Kidney tubule cell (primary cell): ENCODE measurements around the gene TENM4.

Experiments
- DNase-seq: peaks from one replicate; pipeline ENCODE4 v3.0.0-alpha.2; 2018; ENCODE audit warnings: low spot score

TENM4 gene

DNA sequence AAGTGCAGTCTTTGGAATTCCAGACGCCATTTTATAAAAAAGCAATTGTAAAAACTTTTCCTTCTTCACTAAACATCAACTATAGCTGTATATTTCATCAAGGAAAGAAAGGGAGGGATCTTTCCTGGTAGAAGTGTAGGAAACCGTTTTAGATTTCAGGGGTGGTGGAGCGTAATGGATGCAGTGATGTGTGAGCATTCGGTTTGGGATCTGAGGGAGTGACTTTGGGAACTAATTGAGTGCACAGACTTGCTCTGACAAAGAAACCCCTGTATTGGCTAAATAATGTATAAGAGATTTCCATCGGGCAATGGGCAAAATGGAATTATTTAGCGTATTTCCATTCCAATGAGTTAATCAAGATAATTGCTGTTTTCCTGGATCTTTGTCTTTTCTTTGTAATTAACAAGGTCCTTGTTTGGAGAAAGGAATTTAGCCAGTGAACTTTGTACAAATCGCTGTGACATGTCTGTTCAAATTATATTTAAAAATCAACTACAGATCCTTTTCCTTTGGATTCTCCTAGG, 741.2 kb downstream of the TENM4 start:
- DNase-seq: no peak

DNA sequence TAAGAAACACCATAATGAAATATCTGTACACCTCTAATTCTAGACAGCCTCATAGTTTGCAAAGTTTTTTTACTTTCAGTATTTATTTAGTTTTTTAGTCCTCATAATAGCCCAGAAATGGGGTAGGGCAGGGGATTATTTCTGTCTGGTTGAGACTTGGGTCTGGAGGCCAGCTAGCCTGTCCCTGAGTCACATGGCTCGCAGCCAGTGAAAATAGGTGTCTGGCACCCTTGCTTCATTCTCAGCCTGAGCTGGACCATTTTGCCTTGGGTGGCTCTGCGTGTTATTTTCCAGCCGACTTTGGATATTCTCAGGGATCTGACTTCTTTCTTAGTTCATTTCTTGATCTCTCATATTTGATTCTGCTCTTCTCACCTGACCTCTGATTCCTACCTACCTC, 742.2 kb downstream of the TENM4 start:
- DNase-seq: peak; percentile 62

DNA sequence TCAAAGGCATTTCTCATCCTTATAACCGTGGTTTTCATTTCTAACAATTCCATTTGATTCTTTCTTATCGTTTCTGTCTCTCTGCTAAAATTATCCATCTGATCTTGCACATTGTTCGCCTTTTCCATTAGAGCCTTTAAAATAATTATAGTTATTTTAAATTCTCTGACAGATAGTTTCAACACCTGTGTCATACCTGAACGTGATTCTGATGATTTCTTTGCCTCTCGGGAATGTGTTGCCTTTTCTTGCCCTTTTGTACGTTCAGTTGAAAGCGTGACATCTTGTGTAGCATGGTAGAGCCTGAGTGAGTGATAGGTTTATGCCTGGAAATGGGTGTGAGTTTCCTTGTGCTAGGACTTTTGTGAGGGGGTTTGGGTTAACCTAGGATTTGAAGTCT, 744.7 kb downstream of the TENM4 start:
- no peak for DNase-seq

DNA sequence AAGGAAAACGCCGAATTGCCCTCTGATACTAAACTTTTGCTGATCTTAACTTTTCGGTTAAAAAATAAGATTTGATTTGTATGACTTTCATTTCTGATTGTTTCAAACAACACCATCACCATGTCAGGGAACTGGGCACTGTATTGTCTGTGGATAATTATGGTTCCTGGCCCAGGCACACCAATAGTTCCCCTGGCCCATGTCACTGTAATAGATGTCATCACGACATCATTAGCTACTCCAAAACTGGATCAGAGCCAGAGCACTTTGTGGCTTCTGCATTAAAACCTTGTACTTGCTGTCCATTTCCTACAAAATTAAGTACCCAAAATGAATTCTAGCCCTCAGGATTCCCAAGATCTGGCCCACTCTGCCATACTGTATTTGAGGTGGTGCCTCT, 746.7 kb downstream of the TENM4 start:
- DNase-seq: no peak

DNA sequence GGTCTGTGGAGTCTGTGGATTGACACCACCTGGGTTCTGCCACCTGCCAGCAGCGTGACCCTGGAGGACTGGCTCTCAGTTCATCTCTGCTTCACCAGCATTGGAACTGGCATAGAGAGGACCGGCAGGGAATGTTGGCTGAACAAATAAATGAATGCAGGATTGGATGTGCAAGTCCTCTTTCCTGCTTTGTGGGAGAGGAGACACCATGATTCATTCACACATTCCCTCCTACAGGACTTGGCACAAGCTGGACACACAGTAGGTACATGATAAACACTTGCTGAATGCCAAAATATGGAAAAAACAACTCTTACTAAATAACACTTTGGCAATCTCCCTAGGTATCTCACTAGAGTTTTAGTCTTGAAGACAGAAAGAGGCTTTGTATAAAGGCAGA, 749.6 kb downstream of the TENM4 start:
- DNase-seq: no peak

DNA sequence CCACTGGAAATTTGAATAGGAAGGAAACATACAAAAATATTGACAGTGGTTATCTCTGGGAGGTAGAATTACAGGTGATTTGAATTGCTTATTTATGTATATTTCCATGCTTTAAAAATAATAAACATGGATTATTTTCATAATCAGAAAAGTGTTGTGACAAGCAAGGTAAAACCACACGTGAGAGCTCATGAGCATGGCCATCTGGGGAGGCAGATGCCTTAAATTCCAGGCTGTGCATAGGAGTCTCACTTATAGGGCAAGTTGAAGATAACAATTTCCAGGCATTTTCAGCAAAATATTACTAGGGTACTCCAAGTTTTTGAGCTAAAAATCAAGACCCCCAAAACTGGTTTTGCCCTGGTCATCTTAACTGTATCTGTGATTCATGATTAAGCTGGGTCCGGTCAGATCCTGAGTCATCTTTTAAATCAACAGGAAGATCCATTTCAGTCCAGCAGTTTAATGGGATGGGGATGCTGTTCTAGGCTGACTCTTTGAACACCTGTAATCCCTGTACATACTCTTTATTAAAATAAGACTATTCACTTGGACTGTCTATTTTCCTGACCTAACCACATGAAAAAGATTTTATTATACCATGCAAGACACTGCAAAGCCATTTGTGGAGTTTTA, 750.4 kb downstream of the TENM4 start:
- peak; percentile 41 for DNase-seq

DNA sequence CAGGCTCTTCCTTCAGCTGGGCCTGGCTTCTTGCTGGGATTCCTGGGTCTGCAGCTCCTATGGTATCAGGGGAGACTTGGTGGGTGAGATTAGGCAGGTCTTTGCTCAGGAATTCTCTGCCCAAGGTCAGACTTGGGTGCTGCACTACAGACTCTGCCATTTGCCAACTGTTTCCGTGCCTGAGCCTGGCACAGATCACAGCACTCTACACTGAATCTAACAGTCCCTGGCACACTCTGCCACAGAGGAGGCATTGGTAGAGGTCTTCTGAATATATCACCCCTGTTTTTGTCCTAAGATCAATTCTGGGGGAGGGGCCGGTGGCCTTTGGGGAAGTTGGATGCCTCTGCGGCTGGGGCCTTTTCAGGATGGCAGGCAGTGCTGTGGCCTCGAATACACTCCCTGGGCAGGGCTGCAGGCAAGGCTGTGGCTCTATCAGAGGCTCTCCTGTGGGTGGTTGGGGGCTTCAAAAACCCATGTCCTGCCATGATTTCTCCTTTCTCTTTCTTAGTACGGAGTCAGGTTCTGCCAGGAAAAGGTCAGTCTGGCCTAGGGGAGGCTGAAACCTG, 751.2 kb downstream of the TENM4 start:
- DNase-seq: no peak

DNA sequence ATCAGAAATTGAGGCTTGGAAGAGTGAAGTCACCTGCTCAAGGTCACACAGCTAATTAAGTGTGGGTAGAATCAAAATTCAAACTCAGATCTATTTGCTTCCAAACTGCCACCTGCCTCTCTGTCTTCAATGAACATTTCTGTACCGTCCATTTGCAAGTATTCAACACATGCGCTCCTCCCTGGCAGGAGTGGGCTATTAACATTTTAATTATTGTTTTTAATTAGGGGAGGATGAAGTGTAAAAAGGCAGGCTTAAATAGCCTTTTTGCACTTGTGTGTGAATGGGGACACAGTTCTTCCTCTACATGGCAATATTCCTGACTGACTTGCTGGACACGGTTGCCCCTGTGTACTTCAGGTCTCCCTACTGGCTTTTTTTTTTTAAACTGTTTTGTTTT, 751.7 kb downstream of the TENM4 start:
- DNase-seq: no peak

DNA sequence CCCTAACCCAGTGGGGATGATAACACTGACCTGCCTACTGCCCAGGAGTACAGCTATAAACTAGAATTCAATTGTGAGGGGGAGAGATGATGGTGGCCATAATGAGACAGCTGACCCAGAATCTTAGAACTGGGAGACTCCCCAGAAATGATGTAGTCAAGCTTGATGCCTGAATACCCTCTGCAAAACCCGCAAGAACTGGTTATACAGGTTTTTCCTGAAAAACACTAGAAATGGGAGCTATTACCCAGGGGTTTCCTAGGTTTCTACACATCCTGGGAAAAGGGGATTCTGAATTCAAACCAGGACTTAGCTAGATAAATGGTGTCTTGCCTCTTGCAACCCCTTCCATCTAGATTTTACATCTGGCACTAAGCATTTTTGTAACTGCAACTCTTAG, 752.4 kb downstream of the TENM4 start:
- DNase-seq: peak; percentile 20

DNA sequence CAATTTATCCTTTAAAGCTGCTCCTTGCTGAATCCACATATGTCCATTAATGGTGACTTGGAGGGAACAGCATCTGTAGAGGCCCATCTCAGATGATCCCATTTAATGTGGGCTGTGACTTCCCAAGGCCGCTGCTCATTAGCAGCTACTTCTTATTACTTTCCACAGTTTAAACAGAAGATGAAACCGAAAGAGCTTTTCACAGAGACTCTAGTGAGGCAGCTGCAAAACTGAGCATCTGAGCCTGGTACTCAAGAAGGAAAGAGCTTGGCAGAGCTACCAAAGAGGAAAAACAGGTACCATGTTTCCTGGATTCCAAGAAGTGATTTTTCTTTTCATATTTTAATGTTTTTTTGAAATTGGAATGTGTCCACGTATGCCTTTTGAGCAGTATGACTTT, 755.7 kb downstream of the TENM4 start:
- DNase-seq: no peak

DNA sequence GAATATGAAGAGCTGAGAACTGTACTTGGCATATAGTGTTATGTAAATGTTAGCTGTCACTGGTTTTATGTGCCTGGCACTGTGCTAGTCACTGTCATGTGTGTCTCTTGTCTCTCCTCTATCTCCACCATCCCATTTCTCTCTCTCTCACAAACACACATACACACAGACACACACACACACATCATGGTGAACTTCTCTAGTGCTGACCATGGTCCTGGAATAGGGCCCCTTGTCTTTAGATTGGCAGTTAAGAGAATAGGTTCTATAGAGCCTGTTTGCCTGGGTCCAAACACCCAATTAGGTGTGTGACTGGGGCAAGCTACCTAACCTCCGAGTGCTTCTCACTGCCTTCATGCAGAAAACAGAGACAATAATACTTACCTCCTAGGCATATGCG, 756.5 kb downstream of the TENM4 start:
- DNase-seq: no peak

DNA sequence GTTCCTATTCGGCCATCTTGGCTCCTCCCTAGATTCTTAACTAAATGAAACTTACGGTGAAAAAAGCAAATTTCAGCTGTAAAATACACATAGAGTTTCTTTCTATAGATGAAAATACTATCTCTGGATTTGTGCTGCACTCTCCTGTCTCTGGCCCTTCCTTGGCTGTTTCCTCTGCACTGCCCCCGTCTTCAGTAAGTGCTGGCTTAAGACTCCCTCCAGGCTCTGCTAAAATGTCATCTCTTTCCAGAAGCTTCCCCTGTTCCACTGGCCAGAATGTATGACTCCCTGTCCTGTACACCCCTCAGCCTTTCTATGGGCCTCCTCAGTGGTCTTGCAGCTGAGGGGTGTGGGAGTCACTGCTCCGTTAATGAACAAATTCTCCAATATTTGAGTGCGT, 757.1 kb downstream of the TENM4 start:
- DNase-seq: no peak

DNA sequence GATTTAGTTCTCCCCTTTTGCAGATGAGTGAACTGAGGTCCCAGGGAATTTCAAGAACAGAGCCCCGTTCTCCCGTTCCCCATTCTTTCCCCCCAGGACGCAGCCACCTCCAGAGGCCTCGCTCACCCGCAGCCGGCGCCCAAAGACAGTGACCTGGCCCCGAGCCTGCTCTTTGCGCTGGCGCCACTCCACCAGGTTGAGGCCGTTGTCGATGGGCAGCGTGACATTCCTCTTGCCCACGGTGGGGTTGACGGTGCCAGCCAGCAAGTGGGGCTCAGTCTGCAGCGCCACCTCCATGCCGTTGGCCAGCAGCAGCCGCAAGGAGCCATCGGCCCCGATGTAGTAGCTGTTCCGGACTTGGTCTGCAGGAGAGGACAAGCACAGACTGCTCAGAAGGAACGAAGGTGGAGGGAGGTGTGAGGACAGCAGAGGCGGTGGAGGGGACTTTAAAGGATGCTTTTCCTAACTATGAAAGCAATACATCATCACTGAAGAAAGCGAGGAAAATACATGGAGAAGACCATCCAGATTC, 764.7 kb downstream of the TENM4 start:
- DNase-seq: no peak

DNA sequence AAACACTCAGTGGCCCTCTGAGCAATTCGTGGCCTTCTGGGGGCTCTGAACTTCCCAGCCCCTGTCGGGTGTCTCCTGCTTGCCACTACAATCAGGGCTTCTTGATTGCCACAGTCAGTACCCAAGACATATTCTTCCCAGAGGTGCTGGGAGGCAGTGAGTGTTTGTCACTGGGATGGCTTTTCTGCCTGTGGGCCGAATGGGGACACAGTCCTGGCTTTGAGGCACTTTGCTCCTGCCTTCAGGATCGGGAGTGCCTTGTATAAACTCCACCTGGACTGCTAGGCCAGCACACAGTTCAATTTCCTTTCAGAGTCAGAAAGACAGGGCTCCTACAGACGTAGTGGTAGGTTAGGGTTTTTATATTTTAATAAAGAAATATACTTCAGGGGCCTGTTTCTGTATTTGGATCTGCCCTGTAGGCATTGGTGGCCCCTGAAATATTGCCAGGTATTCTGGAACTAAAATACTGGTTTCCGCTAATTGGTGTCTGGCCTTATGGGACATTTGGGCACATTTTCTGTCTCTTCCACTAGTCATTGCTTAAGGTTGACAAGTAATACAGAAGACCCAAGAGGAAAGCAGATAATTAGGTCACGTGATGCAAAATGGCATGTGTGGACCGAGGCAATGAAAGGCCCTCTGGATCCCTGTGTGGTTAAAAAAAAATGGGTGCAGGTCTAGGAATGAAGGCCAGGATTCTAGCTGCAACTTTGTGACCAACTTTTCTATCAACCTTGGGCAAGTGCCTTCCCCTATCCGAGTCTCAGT, 767.8 kb downstream of the TENM4 start:
- DNase-seq: no peak

DNA sequence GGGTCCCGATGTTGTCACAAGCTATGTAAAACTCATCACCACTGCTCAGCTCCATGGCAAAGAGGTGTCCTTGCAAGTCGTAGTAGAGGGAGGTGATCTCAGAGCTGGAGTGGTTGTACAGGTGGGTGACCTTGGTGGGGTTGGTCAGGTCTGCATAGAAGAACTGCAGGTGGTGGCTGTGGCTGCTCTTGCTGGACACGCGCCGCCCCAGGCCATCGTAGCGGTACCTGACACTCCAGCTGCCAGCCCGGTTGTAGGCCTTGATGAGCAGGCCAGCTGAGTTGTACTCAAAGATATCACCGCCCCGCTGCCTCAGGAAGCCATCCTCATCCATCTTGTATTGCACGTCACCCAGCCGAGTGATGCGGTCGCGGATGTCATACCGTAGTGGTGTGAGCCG, 771.6 kb downstream of the TENM4 start:
- no peak for DNase-seq

DNA sequence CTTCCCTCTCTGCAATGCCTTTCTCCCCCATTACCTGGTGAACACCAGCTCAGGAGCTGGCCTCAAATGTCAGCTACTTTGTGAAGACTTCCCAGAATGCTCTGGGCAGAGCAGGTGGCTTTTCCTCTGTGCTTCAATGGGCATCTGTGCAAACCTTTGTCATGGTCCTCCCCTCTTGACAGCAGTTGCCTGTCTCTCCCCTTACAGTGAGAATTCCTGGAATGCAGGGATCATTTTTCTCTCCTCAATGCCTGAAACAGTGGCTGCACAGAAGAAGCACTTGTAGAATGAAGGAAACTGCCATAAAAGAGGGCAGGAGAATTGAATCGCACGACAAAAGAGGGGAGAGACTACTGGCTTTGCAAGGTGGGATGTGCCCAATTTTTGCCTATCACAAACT, 773.4 kb downstream of the TENM4 start:
- DNase-seq: no peak

DNA sequence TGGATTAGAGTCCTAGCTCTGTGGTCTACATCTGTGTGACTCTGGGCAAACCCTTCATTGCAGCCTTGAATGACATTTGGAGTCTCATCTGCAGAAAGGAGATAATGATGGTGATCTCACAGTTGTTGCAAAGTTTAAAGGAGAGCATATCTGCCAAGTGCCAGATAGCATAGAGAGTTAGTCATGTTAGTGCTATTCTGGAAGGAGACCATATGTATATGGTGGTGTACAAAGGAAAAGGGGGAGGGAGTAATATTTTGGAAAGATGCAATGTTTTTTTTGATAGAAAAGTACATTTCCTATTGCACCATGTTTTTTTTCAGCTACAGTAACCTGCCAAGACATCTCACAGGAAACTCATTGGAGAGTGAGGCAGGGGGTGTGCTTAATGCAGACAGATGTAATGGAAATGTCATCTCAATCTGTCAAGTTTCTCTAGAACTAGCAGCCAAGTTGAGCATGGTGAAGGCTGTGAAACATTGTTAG, 774.1 kb downstream of the TENM4 start:
- DNase-seq: no peak

DNA sequence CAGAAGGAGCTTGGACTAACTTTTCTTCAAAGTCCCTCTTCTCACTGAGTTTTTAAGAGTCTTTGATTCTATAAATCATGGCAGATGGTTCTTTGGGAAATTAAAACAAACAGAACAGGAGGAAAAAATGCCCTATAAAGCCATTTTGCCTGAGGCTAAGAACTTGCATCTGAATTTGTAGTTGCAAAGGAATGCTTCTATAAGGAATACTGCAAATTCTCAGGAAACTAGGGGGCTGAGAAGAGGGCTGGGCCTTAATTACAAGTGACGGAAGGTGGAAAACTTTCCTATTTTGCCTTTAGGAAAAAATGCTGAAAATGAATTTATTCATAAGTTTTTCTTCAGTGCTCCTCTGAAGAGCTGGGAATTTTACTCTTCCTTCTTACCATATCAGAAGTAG, 776.2 kb downstream of the TENM4 start:
- no peak for DNase-seq

DNA sequence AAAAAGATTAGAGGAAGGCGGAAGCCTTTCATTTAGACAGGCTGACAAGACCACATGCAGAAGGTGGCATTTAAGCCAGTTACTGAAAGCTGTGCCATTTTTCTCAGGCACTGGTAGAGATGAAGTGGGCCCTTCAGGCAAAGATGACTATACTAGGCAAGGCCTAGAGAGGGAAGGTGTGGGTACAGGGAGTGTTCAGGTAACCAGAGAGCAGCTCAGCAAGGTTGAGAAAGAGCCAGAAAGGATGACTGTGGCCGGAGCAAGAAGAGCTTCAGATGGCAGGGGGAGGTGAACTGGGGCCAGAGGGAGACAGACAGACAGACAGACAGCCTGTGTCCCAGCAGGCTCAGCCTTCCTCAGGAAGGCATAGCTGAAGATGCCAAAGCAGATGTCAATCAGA, 778.0 kb downstream of the TENM4 start:
- no peak for DNase-seq

DNA sequence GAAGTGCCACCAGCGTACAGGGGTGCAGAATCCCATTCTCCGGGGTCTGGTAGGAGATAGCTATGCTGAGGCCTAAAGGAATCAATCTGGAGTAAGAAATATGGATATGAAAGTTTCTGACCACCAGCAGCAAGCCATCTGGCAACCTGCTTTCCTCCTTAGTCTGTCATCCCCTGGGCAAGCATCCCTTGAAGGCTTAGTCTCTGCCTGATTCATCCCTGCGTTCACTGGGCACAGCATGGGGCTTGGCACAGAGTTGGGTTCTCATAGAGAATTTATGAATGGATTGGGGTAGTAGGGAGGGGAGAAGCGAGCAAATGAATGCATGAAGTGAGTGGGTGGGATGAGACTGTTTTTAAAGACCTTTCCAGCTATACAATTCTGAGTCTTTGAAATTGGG, 780.4 kb downstream of the TENM4 start:
- DNase-seq: no peak

DNA sequence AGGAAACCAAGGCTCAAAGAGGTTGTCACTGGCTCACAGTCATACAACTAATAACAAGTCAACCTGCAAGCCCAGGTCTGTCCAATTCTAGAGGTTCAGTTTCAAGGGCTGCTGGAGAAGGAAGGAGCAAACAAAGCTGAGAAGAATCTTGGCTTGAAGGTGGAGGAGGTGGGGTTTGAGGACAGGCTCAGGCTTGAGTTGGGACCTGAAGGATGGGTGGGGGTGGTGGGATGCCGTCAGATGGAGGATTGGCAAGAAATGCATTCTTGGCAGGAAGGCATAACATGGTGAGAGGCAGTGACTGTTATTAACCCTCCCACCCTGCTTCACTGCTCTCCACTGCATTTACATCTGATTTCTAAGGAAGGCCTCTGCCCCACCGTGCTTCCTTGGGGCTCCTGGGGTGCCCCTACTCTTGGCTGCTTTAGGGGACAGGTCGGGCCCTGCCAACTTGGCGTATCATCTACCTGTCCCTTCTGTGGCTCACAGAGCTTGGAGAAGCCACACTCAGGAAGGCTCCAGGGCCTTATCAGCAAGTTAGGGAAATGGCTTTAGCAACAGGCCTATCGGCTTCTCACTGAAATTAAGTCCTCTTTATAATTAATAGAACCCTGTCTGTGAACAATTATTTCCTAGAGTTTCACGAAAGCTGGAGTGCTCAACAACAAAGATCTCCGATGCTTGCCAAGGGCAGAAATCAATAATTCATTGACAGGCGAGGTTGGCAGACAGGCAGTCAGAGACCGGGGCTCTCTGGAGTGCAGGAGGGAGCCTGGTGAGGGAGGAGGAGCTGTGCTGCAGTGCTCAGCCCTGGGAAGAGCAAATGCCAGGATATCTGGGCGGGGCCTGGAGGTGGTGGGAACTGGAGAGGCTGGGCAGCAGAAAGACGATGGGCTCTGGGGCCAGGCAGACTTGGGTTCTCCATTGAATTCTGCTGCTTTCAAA, 781.2 kb downstream of the TENM4 start:
- DNase-seq: no peak
